ENCODE data around the gene KRIT1. TPM values are rescaled to one million over a fixed set of nuclear protein-coding genes. Genes with fewer than 3 reads are reported as not detected.

KRIT1 gene
- total and polyA plus RNA-seq, 2 of the 13 experiments (the other 11 are each of a cell fraction or from before 2014, with no cell fraction given): 29.4 to 37.7 TPM

GRCh38 chr7:92245487-92246359 is at the start of gene KRIT1, which contains the start of gene ANKIB1 (continued):
- TF ChIP-seq ZBTB44 (CRISPR knock-in tag; IDR thresholded peaks at IDR 0.05) (no peak), ELF1 (CRISPR knock-in tag; IDR thresholded peaks at IDR 0.05) (peak; percentile 96), ZFP90 (CRISPR knock-in tag; IDR thresholded peaks at IDR 0.05; ENCODE audit: borderline replicate concordance) (0 out of 2 replicates have a peak, but pooled peaks have one; percentile 78), ZNF605 (CRISPR knock-in tag; IDR thresholded peaks at IDR 0.05) (peak; percentile 80; the same call in 1 of the 2 replicates), ZNF232 (CRISPR knock-in tag; IDR thresholded peaks at IDR 0.05; ENCODE audit: borderline replicate concordance) (peak; percentile 33; the same call in 1 of the 2 replicates), DRAP1 (CRISPR knock-in tag; IDR thresholded peaks at IDR 0.05) (peak; percentile 82), FUBP1 (CRISPR knock-in tag; IDR thresholded peaks at IDR 0.05; ENCODE audit: borderline replicate concordance) (no peak), HES4 (CRISPR knock-in tag; IDR thresholded peaks at IDR 0.05; ENCODE audit: borderline replicate concordance) (no peak), NCOA2 (CRISPR knock-in tag; IDR thresholded peaks at IDR 0.05) (no peak), ZSCAN22 (CRISPR knock-in tag; IDR thresholded peaks at IDR 0.05) (no peak), MTA3 (CRISPR knock-in tag; IDR thresholded peaks at IDR 0.05) (no peak), ZNF546 (CRISPR knock-in tag; conservative IDR thresholded peaks at IDR 0.05) (no peak), HNF4A (CRISPR knock-in tag; IDR thresholded peaks at IDR 0.05) (no peak), GABPA (IDR thresholded peaks at IDR 0.05; ENCODE audit: low read depth, low read length) (peak; percentile 90), GABPA (CRISPR knock-in tag; IDR thresholded peaks at IDR 0.05; ENCODE audit: low read depth) (peak; percentile 98), ZNF260 (CRISPR knock-in tag; IDR thresholded peaks at IDR 0.05; ENCODE audit: borderline replicate concordance, low read depth) (no peak), MAFK (conservative IDR thresholded peaks at IDR 0.05 in 1 of 2, IDR thresholded peaks at IDR 0.05 in 1 of 2; ENCODE audit: low read length in 2 of 2) (no peak), ZGPAT (CRISPR knock-in tag; IDR thresholded peaks at IDR 0.05) (peak; percentile 83), TARDBP (CRISPR knock-in tag; IDR thresholded peaks at IDR 0.05) (no peak), KAT2B (IDR thresholded peaks at IDR 0.05; ENCODE audit: borderline replicate concordance, low read depth, low read length) (no peak), ZNF350 (CRISPR knock-in tag; IDR thresholded peaks at IDR 0.05; ENCODE audit: borderline replicate concordance, low read depth) (peak; percentile 76; the same call in 1 of the 2 replicates), ZNF790 (CRISPR knock-in tag; IDR thresholded peaks at IDR 0.05; ENCODE audit: borderline replicate concordance) (no peak), ZNF10 (CRISPR knock-in tag; IDR thresholded peaks at IDR 0.05; ENCODE audit: borderline replicate concordance, low read depth) (no peak)
